Panc1 (cell line): Measurements from ENCODE around the gene CACNA2D4. TPM values are rescaled to one million over a fixed set of nuclear protein-coding genes. Genes with fewer than 3 reads are reported as not detected.

ENCODE experiments used
- ATAC-seq: fragments of 200-7000 bp; cut with Tn5 transposase; 2 replicates; pipeline ENCODE4 v1.9.1; 2020; ENCODE audit warnings: mild to moderate bottlenecking, moderate library complexity
- BruUV-seq: library from RNA; stranded (reverse); fragments of 400-500 nt; replicated peaks from 2 replicates; lab custom pipeline; 2021; lab: Mats Ljungman, UMichigan
- CTCF ChIA-PET: fragments of 300-600 bp; sonication (Branson Sonifier 250); formaldehyde crosslinking; loops from one replicate; lab custom pipeline; 2022; ENCODE audit warnings: antibody characterized with exemption; lab: Charles Lee
- POLR2A ChIA-PET: fragments of 300-600 bp; sonication (Branson Sonifier 250); formaldehyde crosslinking; loops from one replicate; lab custom pipeline; 2022; ENCODE audit warnings: antibody characterized with exemption; lab: Charles Lee
- DNase-seq: peaks from one replicate; pipeline ENCODE4 v3.0.0-alpha.2; 2010; ENCODE audit warnings: low read depth, low spot score
- H3K27ac ChIP-seq: 2 replicates; pipeline ENCODE4 v1.5.1; 2011; ENCODE audit warnings: mild to moderate bottlenecking, low read length, inconsistent platforms
- H3K27me3 ChIP-seq: fragments of 200-500 bp; sonication (Bioruptor generic); 2 replicates; pipeline ENCODE4 v1.6.0; 2014; ENCODE audit warnings: low read length, inconsistent platforms; ENCODE audit not compliant: control insufficient read depth, insufficient read depth
- H3K36me3 ChIP-seq: fragments of 200-500 bp; sonication (Bioruptor generic); 2 replicates; pipeline ENCODE4 v1.5.1; 2014; ENCODE audit warnings: inconsistent platforms, mild to moderate bottlenecking, low read length, moderate library complexity; ENCODE audit not compliant: control insufficient read depth, insufficient read depth
- H3K4me1 ChIP-seq: 2 replicates; pipeline ENCODE4 v1.5.1; 2011; ENCODE audit warnings: inconsistent platforms, mild to moderate bottlenecking, low read length, moderate library complexity; ENCODE audit not compliant: control insufficient read depth, insufficient read depth
- H3K4me3 ChIP-seq, 2 experiments: 2 replicates each; pipeline ENCODE4 v1.5.1; 2011 to 2012; ENCODE audit warnings: low read depth in 2 of 2, low read length in 2 of 2, mild to moderate bottlenecking in 2 of 2, inconsistent platforms in 1 of 2, moderate library complexity in 1 of 2
- H3K9me3 ChIP-seq: fragments of 200-500 bp; sonication (Bioruptor generic); 2 replicates; pipeline ENCODE4 v1.5.1; 2014; ENCODE audit warnings: low read depth, mild to moderate bottlenecking, inconsistent platforms, low read length, moderate library complexity; ENCODE audit not compliant: control insufficient read depth, insufficient read depth
- CTCF ChIP-seq: fragments of 450-650 bp; IDR thresholded peaks from 2 replicates; pipeline ENCODE4 v1.5.1; 2017; ENCODE audit warnings: mild to moderate bottlenecking
- POLR2AphosphoS5 ChIP-seq: IDR thresholded peaks from 2 replicates; pipeline ENCODE4 v1.6.1; 2012; ENCODE audit warnings: mild to moderate bottlenecking, low read depth, low read length, moderate library complexity
- REST ChIP-seq, 2 experiments: IDR thresholded peaks; 2 replicates each; pipeline ENCODE4 v1.6.1; 2011 to 2012; ENCODE audit warnings: low read depth in 2 of 2, control low read depth in 1 of 2, low read length in 1 of 2, mild to moderate bottlenecking in 1 of 2, moderate library complexity in 1 of 2; ENCODE audit not compliant: insufficient read depth in 1 of 2
- SIN3A ChIP-seq: IDR thresholded peaks from 2 replicates; pipeline ENCODE4 v1.6.1; 2012; ENCODE audit warnings: low read depth, mild to moderate bottlenecking, low read length, moderate library complexity, borderline replicate concordance; ENCODE audit not compliant: insufficient read depth
- TCF7L2 ChIP-seq: IDR thresholded peaks from 2 replicates; pipeline ENCODE4 v1.6.1; 2011; ENCODE audit warnings: mild to moderate bottlenecking, low read depth, low read length, inconsistent platforms
- in situ Hi-C: cut with HindIII; loops from 2 replicates; pipeline ENCODE4 v1.10.0; 2016; ENCODE audit warnings: low sequenced_read_pairs, low pct_unique_long_range_greater_than_20kb
- intact Hi-C: fragments of 100-400 bp; cut with micrococcal nuclease; formaldehyde crosslinking; loops from one replicate; pipeline ENCODE4 v1.10.0; 2022; ENCODE audit not compliant: unreplicated experiment
- total RNA-seq: library from RNA; stranded (reverse); gene quantifications from one replicate; pipeline ENCODE4 v1.2.1, GENCODE V29; 2021; ENCODE audit not compliant: unreplicated experiment

CACNA2D4 gene
- total RNA-seq, 1 experiment from 2014 or later: 0.15 TPM

- no peak for ATAC-seq
- no peak overlapping the region for H3K4me3 ChIP-seq
- POLR2A ChIA-PET: no interaction called here
- TF ChIP-seq CTCF (no peak), REST (IDR thresholded peaks at IDR 0.05; ENCODE audit: insufficient read depth in 1 of 2, low read depth in 2 of 2, low read length in 1 of 2) (no peak), POLR2AphosphoS5 (no peak), SIN3A (no peak), TCF7L2 (no peak)
- intact Hi-C loops (no loop called here), in situ Hi-C loops (no loop called here)
- H3K36me3 ChIP-seq: no peaks in the 10 kb centered on the region
- CTCF ChIA-PET: no interaction called here
- no peak for DNase-seq
- no peaks in the 10 kb centered on the region for H3K27me3 ChIP-seq
- no peaks in the 10 kb centered on the region for H3K9me3 ChIP-seq
- no TSS peak for BruUV-seq
- no peaks in the 10 kb centered on the region for H3K4me1 ChIP-seq
- H3K27ac ChIP-seq: no peak overlapping the region
Observed at GRCh38 chr12:1870998-1871917, 47.2 kb downstream of the CACNA2D4 start.

GRCh38 chr12:1870086-1870485, 48.4 kb downstream of the CACNA2D4 start:
- Histone ChIP-seq H3K36me3 (no peaks in the 10 kb centered on the region), H3K27ac (no peak overlapping the region), H3K9me3 (no peaks in the 10 kb centered on the region), H3K4me3 (no peak overlapping the region), H3K27me3 (no peaks in the 10 kb centered on the region), H3K4me1 (no peaks in the 10 kb centered on the region)
- POLR2A ChIA-PET: no interaction called here
- TF ChIP-seq TCF7L2: no peak
- no peak for TF ChIP-seq CTCF
- TF ChIP-seq POLR2AphosphoS5: no peak
- no peak for TF ChIP-seq SIN3A
- no peak for TF ChIP-seq REST (IDR thresholded peaks at IDR 0.05; ENCODE audit: insufficient read depth in 1 of 2, low read depth in 2 of 2, low read length in 1 of 2)
- in situ Hi-C loops: no loop called here
- no TSS peak for BruUV-seq
- CTCF ChIA-PET: no interaction called here
- intact Hi-C loops: no loop called here
- DNase-seq (no peak), ATAC-seq (no peak)
